Sigmoid colon (tissue), 7 donors: ENCODE data around the gene CSKMT. TPM values are rescaled to one million over a fixed set of nuclear protein-coding genes. Genes with fewer than 3 reads are reported as not detected.
"Not testable (repeated sequence)": the region's sequence is repeated elsewhere in the genome, so short reads cannot be mapped to it uniquely, and the experiment has no call there.

Experiments used
- DNase-seq: peaks from one replicate; pipeline ENCODE4 v3.0.0-alpha.2; 2019
- H3K27ac ChIP-seq, 4 donors: fragments of 200-600 bp; sonication (generic); one replicate each; pipeline ENCODE4 v1.5.1; 2016 to 2019; ENCODE audit warnings: mild to moderate bottlenecking in 1 of 4
- H3K27me3 ChIP-seq, 3 donors: fragments of 200-600 bp; sonication (generic); one replicate each; pipeline ENCODE4 v1.5.1; 2019; ENCODE audit warnings: mild to moderate bottlenecking in 1 of 3
- H3K36me3 ChIP-seq, 4 donors: fragments of 200-600 bp; sonication (generic); one replicate each; pipeline ENCODE4 v1.5.1; 2016 to 2019
- H3K4me1 ChIP-seq, 4 donors: fragments of 200-600 bp; sonication (generic); one replicate each; pipeline ENCODE4 v1.5.1; 2017 to 2019
- H3K4me3 ChIP-seq, 4 donors: fragments of 200-600 bp; sonication (generic); one replicate each; pipeline ENCODE4 v1.5.1; 2017 to 2019; ENCODE audit warnings: mild to moderate bottlenecking in 2 of 4, moderate library complexity in 1 of 4
- H3K9me3 ChIP-seq, 4 donors: fragments of 200-600 bp in 3 of 4; sonication (generic) in 3 of 4; one replicate each; pipeline versions ENCODE4 v1.5.1 to v1.6.1; 2013 to 2019
- CTCF ChIP-seq, 4 experiments: fragments of 450-650 bp in 3 of 4; fragments of 200-600 bp in 1 of 4; IDR thresholded peaks; one replicate each; pipeline ENCODE4 v1.5.1; 2016 to 2019; ENCODE audit warnings: antibody characterized with exemption in 4 of 4, mild to moderate bottlenecking in 3 of 4, moderate library complexity in 2 of 4
- EP300 ChIP-seq, 4 donors: sonication (generic); formaldehyde crosslinking; IDR thresholded peaks; one replicate each; pipeline ENCODE4 v1.6.1; 2017; ENCODE audit warnings: antibody characterized with exemption in 4 of 4
- POLR2A ChIP-seq, 2 donors: fragments of 450-650 bp; IDR thresholded peaks; one replicate each; pipeline ENCODE4 v1.6.1; 2016; ENCODE audit warnings: antibody characterized with exemption in 2 of 2, mild to moderate bottlenecking in 2 of 2, moderate library complexity in 2 of 2
- POLR2AphosphoS5 ChIP-seq, 4 donors: sonication (generic); formaldehyde crosslinking; IDR thresholded peaks; one replicate each; pipeline ENCODE4 v1.6.1; 2017; ENCODE audit warnings: antibody characterized with exemption in 4 of 4
- WGBS, 2 donors: extraction: QIAGEN DNeasy Blood & Tissue Kit; methylation state at CpG; one replicate each; pipeline ENCODE4 v1.1.7; 2013; 5-methylcytosine and 5-hydroxymethylcytosine counted together
- intact Hi-C: fragments of 100-400 bp; cut with DNase I; formaldehyde crosslinking; loops from one replicate; pipeline ENCODE4 v1.15.1; 2023
- polyA plus RNA-seq, 3 donors: library from polyadenylated mRNA; stranded (reverse); fragments of 200-250 nt; gene quantifications; one replicate each; pipeline ENCODE4 v1.2.3, GENCODE V29; 2013
- total RNA-seq, 4 donors: library from RNA; depleted of rRNA; stranded (reverse); fragments of >200 nt; gene quantifications; one replicate each; pipeline ENCODE4 v1.1.0, GENCODE V29; 2016
- donor health status: healthy with polysubstance abuse.
- donor health status: Bipolar disorder and iron deficiency.
- donor health status: healthy.

CSKMT gene
- 1 to 10 TPM; 2.9 to 6.1 (median 4.0) TPM for total RNA-seq
- 10 to 100 TPM in 1 of 3 donors, 1 to 10 TPM in 2; 1.2 to 19.4 (median 4.9) TPM for polyA plus RNA-seq

GRCh38 chr11:62665075-62665598, at the start of gene CSKMT, which contains the start of gene C11orf98:
Gene CSKMT (plus strand): TSS chr11:62665312. CDS start chr11:62665880, 568 bp downstream.
Gene C11orf98 (minus strand): TSS chr11:62665210. CDS start chr11:62665169, 41 bp downstream.
- Histone ChIP-seq H3K9me3 (no peaks in the 10 kb centered on the region), H3K4me3 (peak within 1 kb of the TSS; percentile 74 to 89 (median 86)), H3K27me3 (no peaks in the 10 kb centered on the region), H3K36me3 (peaks cover 0 to 28% (median 8%) of the 10 kb centered on the region in 4 donors), H3K4me1 (peaks cover 0 to 40% (median 34%) of the 10 kb centered on the region in 4 donors), H3K27ac (peak within 1 kb of the TSS; percentile 91 to 97 (median 94))
- peak; percentile 98 for DNase-seq
- peak; percentile 99 for TF ChIP-seq POLR2A (IDR thresholded peaks at IDR 0.05)
- TF ChIP-seq EP300 (IDR thresholded peaks at IDR 0.05), result no peak
- no peak for TF ChIP-seq CTCF (IDR thresholded peaks at IDR 0.05)
- TF ChIP-seq POLR2AphosphoS5 (IDR thresholded peaks at IDR 0.05), result peak; percentile 99 to 100 (median 100)
- 0 to 1% methylated on average over 47 of the region's 47 CpGs for WGBS, 2 donors
- intact Hi-C loops, result loop anchor here (2.0 to 5.0 kb wide), 3 partner anchors 18 to 53 kb away; partner anchors contain the start of genes BSCL2, EML3, GANAB and GNG3

- DNase-seq, result no peak
- 90 to 92% methylated on average over 7 of the region's 7 CpGs for WGBS, 2 donors
- Histone ChIP-seq H3K27me3 (no peaks in the 10 kb centered on the region), H3K27ac (no peak overlapping the region), H3K4me3 (no peak overlapping the region), H3K36me3 (peaks cover 0 to 43% (median 4%) of the 10 kb centered on the region in 4 donors), H3K4me1 (peaks cover 0 to 34% (median 29%) of the 10 kb centered on the region in 4 donors), H3K9me3 (no peaks in the 10 kb centered on the region)
- intact Hi-C loops, result no loop called here
- TF ChIP-seq EP300 (IDR thresholded peaks at IDR 0.05) (no peak), POLR2A (IDR thresholded peaks at IDR 0.05) (no peak), POLR2AphosphoS5 (IDR thresholded peaks at IDR 0.05) (no peak), CTCF (IDR thresholded peaks at IDR 0.05) (no peak)
These were observed 49.6 kb upstream of the CSKMT start for GRCh38 chr11:62615521-62615920.

GRCh38 chr11:62616957-62617356, 48.2 kb upstream of the CSKMT start:
- DNase-seq, intact Hi-C loops, H3K4me3 ChIP-seq, H3K9me3 ChIP-seq, H3K27me3 ChIP-seq, H3K27ac ChIP-seq: not testable (repeated sequence)
- H3K36me3 ChIP-seq, result peaks cover 0 to 42% (median 4%) of the 10 kb centered on the region in 4 donors
- 95 to 97% methylated on average over 14 of the region's 14 CpGs for WGBS, 2 donors
- peaks cover 0 to 29% (median 24%) of the 10 kb centered on the region in 4 donors for H3K4me1 ChIP-seq

- intact Hi-C loops, result loop anchor here (5.0 kb wide), 1 partner anchor 106 kb away; the partner anchor contains the start of genes HNRNPUL2 and TTC9C
- H3K36me3 ChIP-seq, result peaks cover 12 to 40% (median 16%) of the 10 kb centered on the region in 4 donors
- H3K4me3 ChIP-seq, result peak overlapping the region; percentile 60 to 87 (median 74)
- peak overlapping the region; percentile 84 to 93 (median 90) for H3K27ac ChIP-seq
- no peak for TF ChIP-seq EP300 (IDR thresholded peaks at IDR 0.05)
- TF ChIP-seq POLR2AphosphoS5 (IDR thresholded peaks at IDR 0.05), result no peak
- TF ChIP-seq POLR2A (IDR thresholded peaks at IDR 0.05), result no peak
- no peak for TF ChIP-seq CTCF (IDR thresholded peaks at IDR 0.05)
- no peaks in the 10 kb centered on the region for H3K27me3 ChIP-seq
- H3K9me3 ChIP-seq, result no peaks in the 10 kb centered on the region
- DNase-seq, result no peak
- 27 to 32% methylated on average over 8 of the region's 8 CpGs for WGBS, 2 donors
- peaks cover 0 to 23% (median 19%) of the 10 kb centered on the region in 4 donors for H3K4me1 ChIP-seq
These were observed 44.0 kb upstream of the CSKMT start for GRCh38 chr11:62621027-62621566.
